H9 (cell line): ENCODE results near the gene PKD1. TPM values are rescaled to one million over a fixed set of nuclear protein-coding genes. Genes with fewer than 3 reads are reported as not detected.

Experiments
- DNase-seq: peaks from one replicate; pipeline ENCODE4 v3.0.0-alpha.2; 2017
- H2AFZ ChIP-seq: one replicate; pipeline ENCODE4 v1.6.1; 2013; ENCODE audit warnings: mild to moderate bottlenecking, low read length, control low read depth, moderate library complexity
- H2AK5ac ChIP-seq: 2 replicates; pipeline ENCODE4 v1.6.1; 2013; ENCODE audit warnings: low read length, control low read depth, mixed read lengths; ENCODE audit not compliant: insufficient read length
- H2BK120ac ChIP-seq: one replicate; pipeline ENCODE4 v1.6.1; 2013; ENCODE audit warnings: low read depth, mild to moderate bottlenecking, low read length, control low read depth, inconsistent platforms; ENCODE audit not compliant: poor library complexity, severe bottlenecking
- H2BK12ac ChIP-seq: 2 replicates; pipeline ENCODE4 v1.6.1; 2013; ENCODE audit warnings: low read length, control low read depth, mixed read lengths, low read depth; ENCODE audit not compliant: insufficient read length
- H2BK15ac ChIP-seq: 2 replicates; pipeline ENCODE4 v1.6.1; 2013; ENCODE audit warnings: low read depth, low read length, control low read depth
- H2BK20ac ChIP-seq: one replicate; pipeline ENCODE4 v1.6.1; 2013; ENCODE audit warnings: low read depth, mild to moderate bottlenecking, low read length, control low read depth, inconsistent platforms; ENCODE audit not compliant: poor library complexity, severe bottlenecking
- H2BK5ac ChIP-seq: 2 replicates; pipeline ENCODE4 v1.6.1; 2013; ENCODE audit warnings: low read length, control low read depth, mixed read lengths; ENCODE audit not compliant: insufficient read length
- H3K14ac ChIP-seq: 2 replicates; pipeline ENCODE4 v1.6.1; 2013; ENCODE audit warnings: low read length, control low read depth; ENCODE audit not compliant: insufficient read depth
- H3K18ac ChIP-seq: 2 replicates; pipeline ENCODE4 v1.6.1; 2013; ENCODE audit warnings: low read depth, mild to moderate bottlenecking, mixed read lengths, low read length, control low read depth; ENCODE audit not compliant: insufficient read length
- H3K23ac ChIP-seq: 2 replicates; pipeline ENCODE4 v1.6.1; 2013; ENCODE audit warnings: low read length, control low read depth, mixed read lengths, low read depth; ENCODE audit not compliant: insufficient read length
- H3K23me2 ChIP-seq: 2 replicates; pipeline ENCODE4 v1.6.1; 2013; ENCODE audit warnings: low read depth, mild to moderate bottlenecking, mixed read lengths, low read length, control low read depth; ENCODE audit not compliant: insufficient read length, poor library complexity, severe bottlenecking
- H3K27ac ChIP-seq: 2 replicates; pipeline ENCODE4 v1.5.1; 2013; ENCODE audit warnings: low read length, control low read depth, mixed read lengths, low read depth; ENCODE audit not compliant: insufficient read length
- H3K27me3 ChIP-seq: 2 replicates; pipeline ENCODE4 v1.6.1; 2013; ENCODE audit warnings: low read length, control low read depth, inconsistent platforms; ENCODE audit not compliant: insufficient read depth
- H3K4ac ChIP-seq: 2 replicates; pipeline ENCODE4 v1.6.1; 2013; ENCODE audit warnings: low read depth, mild to moderate bottlenecking, control low read depth, inconsistent platforms, low read length, moderate library complexity
- H3K4me1 ChIP-seq: 2 replicates; pipeline ENCODE4 v1.6.1; 2013; ENCODE audit warnings: low read length, control low read depth, inconsistent platforms; ENCODE audit not compliant: insufficient read depth
- H3K4me2 ChIP-seq: 2 replicates; pipeline ENCODE4 v1.6.1; 2013; ENCODE audit warnings: low read length, control low read depth, mixed read lengths; ENCODE audit not compliant: insufficient read length, insufficient read depth
- H3K56ac ChIP-seq: 2 replicates; pipeline ENCODE4 v1.6.1; 2013; ENCODE audit warnings: low read depth, mild to moderate bottlenecking, mixed read lengths, low read length, control low read depth; ENCODE audit not compliant: insufficient read length
- H3K79me1 ChIP-seq: 2 replicates; pipeline ENCODE4 v1.6.1; 2013; ENCODE audit warnings: low read depth, mild to moderate bottlenecking, moderate library complexity, low read length, control low read depth, inconsistent platforms; ENCODE audit not compliant: insufficient read depth, poor library complexity, severe bottlenecking
- H3K79me2 ChIP-seq: 2 replicates; pipeline ENCODE4 v1.6.1; 2013; ENCODE audit warnings: low read length, control low read depth, inconsistent platforms; ENCODE audit not compliant: insufficient read depth
- H3K9ac ChIP-seq: 2 replicates; pipeline ENCODE4 v1.6.1; 2013; ENCODE audit warnings: low read length, control low read depth, mixed read lengths; ENCODE audit not compliant: insufficient read length; ENCODE audit errors: extremely low read depth
- H3K9me3 ChIP-seq: one replicate; pipeline ENCODE4 v1.6.1; 2013; ENCODE audit warnings: low read depth, low read length, inconsistent platforms; ENCODE audit not compliant: control insufficient read depth
- H3T11ph ChIP-seq: one replicate; pipeline ENCODE4 v1.6.1; 2013; ENCODE audit warnings: mild to moderate bottlenecking, low read length, control low read depth, inconsistent platforms
- H4K20me1 ChIP-seq: one replicate; pipeline ENCODE4 v1.6.1; 2013; ENCODE audit not compliant: control insufficient read depth, insufficient read length, insufficient read depth
- H4K5ac ChIP-seq: 2 replicates; pipeline ENCODE4 v1.6.1; 2013; ENCODE audit warnings: low read depth, mild to moderate bottlenecking, mixed read lengths, low read length, control low read depth; ENCODE audit not compliant: insufficient read length
- H4K8ac ChIP-seq: replicated peaks from 2 replicates; pipeline ENCODE4 v1.6.1; 2013; ENCODE audit warnings: low read length, control low read depth, mixed read lengths, low read depth; ENCODE audit not compliant: insufficient read length
- H4K91ac ChIP-seq: 2 replicates; pipeline ENCODE4 v1.6.1; 2013; ENCODE audit warnings: low read depth, mild to moderate bottlenecking, moderate library complexity, mixed read lengths, low read length, control low read depth; ENCODE audit not compliant: insufficient read length
- H3K27ac Mint-ChIP-seq, 3 experiments: 2 replicates in 2 of 3; 3 replicates in 1 of 3; pipeline ENCODE4 v1.8.0; 2020 to 2021; ENCODE audit warnings: mixed read lengths in 3 of 3, mild to moderate bottlenecking in 1 of 3, moderate library complexity in 1 of 3
- H3K27me3 Mint-ChIP-seq: 2 replicates; pipeline ENCODE4 v1.8.0; 2021; ENCODE audit warnings: low read depth, mild to moderate bottlenecking, moderate library complexity, mixed read lengths
- H3K36me3 Mint-ChIP-seq, 3 experiments: 2 replicates in 2 of 3; 3 replicates in 1 of 3; pipeline ENCODE4 v1.8.0; 2020 to 2021; ENCODE audit warnings: low read depth in 3 of 3, mixed read lengths in 3 of 3; ENCODE audit not compliant: insufficient read depth in 1 of 3
- H3K4me1 Mint-ChIP-seq, 2 experiments: 2 replicates each; pipeline ENCODE4 v1.8.0; 2020; ENCODE audit warnings: mixed read lengths in 2 of 2
- H3K4me3 Mint-ChIP-seq, 2 experiments: 2 replicates in 1 of 2; 3 replicates in 1 of 2; pipeline ENCODE4 v1.8.0; 2020 to 2021; ENCODE audit warnings: mild to moderate bottlenecking in 2 of 2, mixed read lengths in 2 of 2, moderate library complexity in 1 of 2
- H3K9me3 Mint-ChIP-seq, 2 experiments: 2 replicates in 1 of 2; 3 replicates in 1 of 2; pipeline ENCODE4 v1.8.0; 2020; ENCODE audit warnings: mild to moderate bottlenecking in 2 of 2, mixed read lengths in 2 of 2, moderate library complexity in 1 of 2
- CTCF ChIP-seq: fragments of 200-600 bp; sonication (generic); conservative IDR thresholded peaks from 3 replicates; pipeline ENCODE4 v1.8.0; 2021; ENCODE audit warnings: antibody characterized with exemption, mild to moderate bottlenecking
- WGBS: extraction: QIAGEN DNeasy Blood & Tissue Kit; methylation state at CpG from one replicate; pipeline ENCODE4 v1.1.7; 2013; ENCODE audit warnings: missing lambda C conversion rate, low lambda C conversion rate, mixed read lengths; ENCODE audit not compliant: insufficient read length; ENCODE audit errors: extremely low coverage; 5-methylcytosine and 5-hydroxymethylcytosine counted together
- total RNA-seq: library from RNA; stranded (reverse); gene quantifications from 2 replicates; pipeline ENCODE4 v1.2.1, GENCODE V29; 2021

PKD1 gene
- total RNA-seq, 1 experiment from 2014 or later: 88.0 TPM

- Histone ChIP-seq H3K4ac (no peak overlapping the region), H3K56ac (no peak overlapping the region), H4K20me1 (no peaks in the 10 kb centered on the region), H3T11ph (no peak overlapping the region), H3K79me2 (no peaks in the 10 kb centered on the region), H2AFZ (no peak overlapping the region), H3K23me2 (peaks cover 5% of the 10 kb centered on the region), H4K5ac (no peak overlapping the region), H3K18ac (no peak overlapping the region), H3K23ac (no peak overlapping the region), H2BK12ac (no peak overlapping the region), H2BK15ac (no peak overlapping the region; the same call in 1 of the 2 replicates), H3K9ac (no peak overlapping the region), H4K91ac (no peak overlapping the region), H3K27me3 (no peaks in the 10 kb centered on the region), H3K79me1 (no peaks in the 10 kb centered on the region), H3K4me2 (no peak overlapping the region), H2AK5ac (no peak overlapping the region), H3K14ac (no peak overlapping the region), H2BK120ac (no peak overlapping the region), H4K8ac (no peak overlapping the region), H2BK20ac (no peak overlapping the region), H2BK5ac (no peak overlapping the region), H3K27ac (no peak overlapping the region), H3K4me1 (no peaks in the 10 kb centered on the region), H3K9me3 (no peaks in the 10 kb centered on the region)
- TF ChIP-seq CTCF: no peak
- no peaks in the 10 kb centered on the region for H3K27me3 Mint-ChIP-seq
- H3K36me3 Mint-ChIP-seq: peaks cover 2 to 5% (median 4%) of the 10 kb centered on the region in 3 experiments; a peak in 5 of 7 replicates
- WGBS: no CpG with 5 or more reads among the region's 22 CpGs
- H3K4me1 Mint-ChIP-seq: peaks cover 8 to 19% of the 10 kb centered on the region in 2 experiments
- no peak overlapping the region for H3K4me3 Mint-ChIP-seq
- DNase-seq: no peak
- H3K9me3 Mint-ChIP-seq: no peaks in the 10 kb centered on the region
- no peak overlapping the region for H3K27ac Mint-ChIP-seq
Measured at GRCh38 chr16:2042171-2042985, 93.3 kb downstream of the PKD1 start.
